Activated CD4-positive, alpha-beta T cell treated with anti-CD3 and anti-CD28 coated beads, Interleukin-2, amount 50 U/mL, for 4 hours (primary cell): ENCODE measurements around the gene HNRNPD.
"Not testable (repeated sequence)": the region's sequence is repeated elsewhere in the genome, so short reads cannot be mapped to it uniquely, and the experiment has no call there.

Experiments used
- DNase-seq, 2 experiments: peaks; one replicate each; pipeline ENCODE4 v3.0.0-alpha.2; 2020

HNRNPD gene, protein sequence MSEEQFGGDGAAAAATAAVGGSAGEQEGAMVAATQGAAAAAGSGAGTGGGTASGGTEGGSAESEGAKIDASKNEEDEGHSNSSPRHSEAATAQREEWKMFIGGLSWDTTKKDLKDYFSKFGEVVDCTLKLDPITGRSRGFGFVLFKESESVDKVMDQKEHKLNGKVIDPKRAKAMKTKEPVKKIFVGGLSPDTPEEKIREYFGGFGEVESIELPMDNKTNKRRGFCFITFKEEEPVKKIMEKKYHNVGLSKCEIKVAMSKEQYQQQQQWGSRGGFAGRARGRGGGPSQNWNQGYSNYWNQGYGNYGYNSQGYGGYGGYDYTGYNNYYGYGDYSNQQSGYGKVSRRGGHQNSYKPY

DNA sequence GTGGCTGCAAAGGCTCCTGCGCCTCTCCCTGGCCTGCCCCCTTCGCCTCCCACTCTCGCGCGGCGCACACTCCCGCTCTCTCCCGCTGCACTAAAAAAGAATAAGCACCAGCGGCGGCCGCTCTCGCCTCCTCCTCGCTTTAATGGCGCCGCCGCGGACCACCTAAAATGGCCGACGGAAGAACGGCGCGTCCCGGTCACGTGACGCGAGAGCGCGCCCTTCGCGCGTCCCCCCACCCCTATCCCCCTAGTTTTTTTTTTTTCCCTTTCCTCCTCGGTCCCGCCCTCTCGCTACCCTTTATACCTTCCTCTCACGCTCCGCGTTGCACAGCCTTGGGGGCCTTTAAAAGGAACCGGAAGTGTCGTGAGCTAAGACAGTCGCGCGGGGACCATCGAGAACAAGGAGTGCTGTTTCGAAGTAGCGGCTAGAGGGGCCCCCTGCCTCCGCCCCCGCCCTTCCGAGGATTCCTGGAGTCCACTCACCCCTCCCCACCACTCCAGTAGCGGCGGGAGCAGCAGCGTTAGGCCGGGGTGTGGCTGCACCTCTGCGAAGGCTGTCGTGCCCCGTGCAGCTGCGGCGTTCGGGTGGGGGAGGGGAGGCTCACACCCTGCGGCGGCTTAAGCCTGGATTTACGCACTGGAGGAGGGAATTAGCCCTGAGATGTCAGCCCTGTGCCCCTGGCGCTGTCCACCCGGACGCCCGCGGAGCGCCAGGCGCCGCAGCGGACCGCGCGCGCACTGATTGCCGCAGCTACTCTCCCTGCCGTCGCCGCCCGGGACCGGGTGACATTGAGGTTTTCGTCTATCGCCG, at the start of gene HNRNPD:
Gene HNRNPD, minus strand, starts transcription at position 176 of the 810 bp plus-strand sequence. CDS start 313 bp downstream, outside the sequence.
- peak; percentile 84 to 87 for DNase-seq

DNA sequence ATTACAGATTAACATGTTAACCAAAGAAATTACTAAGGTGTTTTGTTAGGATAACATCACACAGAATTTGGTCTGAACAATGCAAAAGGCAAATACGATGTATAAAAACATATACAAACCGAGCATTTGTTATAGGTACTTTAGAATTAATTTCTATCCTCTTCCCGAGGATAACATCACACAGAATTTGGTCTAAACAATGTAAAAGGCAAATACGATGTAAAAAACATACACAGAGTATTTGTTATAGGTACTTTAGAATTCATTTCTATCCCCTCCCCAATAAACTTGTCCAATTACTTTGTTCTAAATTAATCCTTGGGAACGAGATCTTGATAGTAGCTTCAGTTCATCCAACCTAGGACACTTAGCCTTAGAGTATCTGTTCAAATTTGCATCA, 48.8 kb upstream of the HNRNPD start:
- DNase-seq = no peak

DNA sequence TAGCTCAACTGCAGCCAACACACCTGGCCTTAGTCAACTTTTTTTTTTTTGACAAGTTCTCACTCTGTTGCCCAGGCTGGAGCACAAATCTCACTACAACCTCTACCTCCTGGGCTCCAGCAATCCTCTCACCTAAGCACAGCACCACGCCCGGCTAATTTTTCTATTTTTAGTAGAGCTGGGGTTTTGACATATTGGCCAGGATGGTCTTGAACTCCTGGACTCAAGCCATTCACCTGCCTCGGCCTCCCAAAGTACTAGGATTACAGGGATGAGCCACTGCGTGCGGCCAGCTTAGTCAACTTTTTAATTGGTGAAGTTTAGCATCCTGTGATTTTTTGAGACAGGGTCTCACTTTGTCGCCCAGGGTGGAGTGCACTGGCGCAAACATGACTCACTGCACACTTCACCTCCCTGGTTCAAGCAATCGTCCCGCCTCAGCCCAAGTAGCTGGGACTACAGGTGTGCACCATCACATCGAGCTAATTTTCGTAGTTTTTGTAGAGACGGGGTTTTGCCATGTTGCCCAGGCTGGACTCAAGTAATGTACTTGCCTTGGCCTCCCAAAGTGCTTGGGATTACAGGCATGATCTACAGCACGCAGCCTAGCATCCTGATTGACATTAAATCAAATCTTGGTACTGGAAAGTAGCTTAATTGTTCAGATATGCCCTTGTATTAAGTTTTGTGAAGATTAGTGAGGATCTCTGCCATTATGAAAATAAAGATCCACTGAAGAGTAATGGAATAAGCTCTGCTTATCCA, 48.2 kb upstream of the HNRNPD start:
- DNase-seq = no peak

DNA sequence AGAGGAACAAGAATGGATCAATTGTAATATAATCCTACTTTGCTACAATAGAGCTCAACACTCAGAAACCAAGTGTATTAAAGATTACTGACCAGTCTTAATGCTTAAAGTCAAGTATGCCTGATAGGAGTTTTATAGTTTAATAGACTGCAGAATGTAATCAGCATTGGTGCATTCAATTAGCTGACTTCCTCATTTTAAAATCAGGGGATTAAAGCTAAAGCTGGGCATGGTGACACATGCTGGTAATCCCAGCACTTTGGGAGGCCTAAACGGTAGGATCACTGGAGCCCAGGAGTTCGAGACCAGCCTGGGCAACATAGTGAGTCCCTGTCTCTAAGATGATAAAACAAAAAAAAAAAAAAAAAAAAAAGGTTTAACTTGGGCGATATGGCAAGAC, 45.7 kb upstream of the HNRNPD start:
- no peak for DNase-seq

DNA sequence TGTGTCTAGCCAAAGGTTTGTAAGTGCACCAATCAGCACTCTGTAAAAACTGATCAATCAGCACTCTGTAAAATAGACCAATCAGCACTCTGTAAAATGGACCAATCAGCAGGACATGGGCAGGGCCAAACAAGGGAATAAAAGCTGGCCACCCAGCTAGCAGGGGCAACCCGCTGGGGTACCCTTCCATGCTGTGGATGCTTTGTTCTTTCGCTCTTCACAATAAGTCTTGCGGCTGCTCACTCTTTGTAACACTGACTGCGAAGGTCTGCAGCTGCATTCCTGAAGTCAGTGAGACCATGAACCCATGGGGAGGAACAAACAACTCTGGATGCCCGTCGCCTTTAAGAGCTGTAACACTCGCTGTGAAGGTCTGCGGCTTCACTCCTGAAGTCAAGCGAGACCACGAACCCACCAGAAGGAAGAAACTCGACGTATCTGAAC, 42.2 kb upstream of the HNRNPD start:
- DNase-seq = no peak

DNA sequence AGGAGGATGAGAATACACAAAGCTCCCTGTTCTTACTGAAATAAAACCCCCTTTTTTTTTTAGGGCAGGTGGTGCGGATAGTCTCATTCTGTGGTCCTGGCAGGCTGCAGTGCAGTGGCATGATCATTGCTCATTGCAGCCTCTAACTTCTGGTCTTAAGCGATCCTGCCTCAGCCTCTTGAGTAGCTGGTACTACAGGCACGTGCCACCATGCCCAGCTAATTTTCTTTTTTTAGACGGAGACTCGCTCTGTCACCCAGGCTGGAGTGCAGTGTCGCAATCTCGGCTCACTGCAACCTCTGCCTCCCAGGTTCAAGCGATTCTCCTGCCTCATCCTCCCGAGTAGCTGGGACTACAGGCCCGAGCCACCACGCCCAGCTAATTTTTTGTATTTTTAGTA, 41.3 kb upstream of the HNRNPD start:
- not testable (repeated sequence) for DNase-seq

DNA sequence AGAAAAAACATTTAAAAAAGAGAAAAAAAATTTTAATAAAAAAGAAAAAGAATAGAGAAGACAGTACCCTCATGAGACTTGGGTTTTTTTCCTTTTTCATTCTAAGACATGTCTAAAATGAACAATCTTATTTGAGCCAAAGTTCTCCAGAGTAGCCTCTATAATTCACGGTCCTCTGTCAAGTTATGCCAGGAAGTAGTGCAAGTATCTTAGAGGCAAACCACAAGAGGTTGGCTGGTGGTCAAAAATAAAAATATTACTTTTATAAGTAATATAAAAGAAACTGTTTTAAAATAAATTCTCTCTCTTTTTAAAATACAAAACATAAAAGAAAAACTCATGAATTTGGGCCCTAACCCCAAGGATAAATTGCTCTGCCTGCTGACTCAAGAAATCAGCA, 29.9 kb upstream of the HNRNPD start:
- DNase-seq = no peak

DNA sequence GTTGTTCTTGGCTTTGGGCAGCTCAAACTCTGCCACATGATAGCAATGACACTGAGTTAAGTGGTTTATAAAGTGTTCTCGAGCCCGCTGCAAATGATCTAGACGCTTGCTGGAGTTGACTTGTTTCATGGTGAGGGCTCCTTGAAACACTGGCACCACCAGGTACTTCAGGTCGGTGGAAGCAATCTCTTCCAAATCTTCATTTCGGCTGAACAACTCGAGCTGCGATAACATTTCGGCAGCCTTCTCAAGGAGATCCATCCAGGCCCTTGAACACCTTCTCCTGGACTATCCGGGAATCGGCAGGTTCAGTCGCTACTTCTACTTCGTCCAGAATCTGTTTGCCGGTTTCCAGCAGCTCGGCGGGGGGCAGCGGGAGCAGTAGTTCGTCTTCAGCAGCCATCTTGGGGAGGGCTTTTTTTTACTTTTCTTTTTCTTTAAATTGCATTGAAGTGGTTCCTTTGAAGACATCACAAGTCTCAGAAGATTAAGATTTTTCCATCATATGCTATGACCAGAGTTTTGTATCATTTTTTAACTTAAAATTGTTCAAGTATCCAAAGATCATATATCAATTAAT, 28.5 kb upstream of the HNRNPD start:
- no peak for DNase-seq

DNA sequence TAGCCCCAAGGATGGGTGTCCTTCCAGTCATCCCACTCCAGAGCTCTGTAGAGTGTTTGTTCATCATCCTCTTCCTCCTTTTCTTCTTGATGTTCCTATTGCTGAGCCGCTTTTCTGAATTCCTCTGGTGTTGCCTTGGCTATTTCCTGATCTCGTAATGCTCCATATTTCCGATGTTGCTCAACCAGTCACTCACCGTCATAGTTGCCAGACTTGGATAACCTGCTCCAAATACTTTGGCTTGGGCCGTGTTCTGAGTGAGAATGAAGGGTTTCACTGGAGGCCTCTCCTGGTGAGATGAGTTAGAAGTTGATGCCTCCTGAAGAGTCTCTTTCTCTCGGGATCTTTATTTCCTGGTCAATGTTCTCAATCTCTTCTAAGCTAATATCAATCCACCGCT, 27.8 kb upstream of the HNRNPD start:
- DNase-seq = no peak

DNA sequence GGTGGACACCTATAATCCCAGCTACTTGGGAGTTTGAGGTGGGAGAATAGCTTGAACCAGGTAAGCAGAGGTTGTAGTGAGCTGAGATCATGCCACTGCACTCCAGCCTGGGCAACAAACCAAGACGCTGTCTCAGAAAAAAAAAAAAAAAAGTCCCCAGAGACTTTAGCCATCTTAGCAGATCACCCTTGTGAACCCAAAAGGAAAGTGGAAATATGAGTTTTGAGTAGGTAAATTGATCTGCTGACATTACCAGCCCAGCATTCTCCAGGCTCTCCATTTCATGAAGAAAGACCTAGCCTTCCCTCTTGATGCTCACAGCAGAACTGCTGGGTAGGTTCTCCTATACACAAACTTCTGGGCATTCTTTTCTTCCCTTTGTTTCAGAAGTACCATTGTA, 24.5 kb upstream of the HNRNPD start:
- no peak for DNase-seq

DNA sequence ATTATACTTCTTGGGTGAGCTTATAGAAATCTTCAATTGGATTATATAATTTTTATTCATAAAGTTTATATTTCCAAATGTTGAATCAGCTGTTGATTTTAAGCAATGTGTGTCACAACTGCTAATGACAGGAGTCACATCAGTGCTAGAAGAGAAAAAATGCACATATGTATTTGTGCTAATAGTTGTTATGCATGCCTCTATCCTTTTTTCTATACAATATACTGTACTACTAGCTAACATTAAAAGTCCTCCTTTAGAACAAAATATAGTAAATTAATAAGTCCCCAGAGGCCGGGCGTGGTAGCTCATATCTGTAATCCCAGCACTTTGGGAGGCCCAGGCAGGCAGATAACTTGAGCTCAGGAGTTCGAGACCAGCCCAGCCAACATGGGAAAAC, 23.7 kb upstream of the HNRNPD start:
- DNase-seq = no peak

DNA sequence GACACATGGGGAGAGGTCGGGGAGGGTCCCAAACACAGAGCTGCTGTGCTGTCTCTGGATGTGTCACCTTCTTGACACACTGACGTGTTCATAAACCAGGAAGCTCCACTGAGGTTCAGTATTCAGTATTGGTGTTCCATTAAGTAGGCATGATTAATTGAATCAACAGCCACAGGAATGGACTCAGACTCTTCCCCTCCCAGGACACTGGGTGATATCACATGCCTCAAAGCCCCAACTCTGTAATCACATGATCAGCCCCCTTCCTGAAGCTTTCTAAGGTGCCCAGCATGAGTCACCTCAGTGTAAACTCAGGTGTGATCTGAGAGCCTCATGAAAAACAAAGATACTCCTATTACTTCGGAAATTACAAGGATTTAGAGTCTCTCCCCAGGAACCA, 21.1 kb upstream of the HNRNPD start:
- DNase-seq = no peak

DNA sequence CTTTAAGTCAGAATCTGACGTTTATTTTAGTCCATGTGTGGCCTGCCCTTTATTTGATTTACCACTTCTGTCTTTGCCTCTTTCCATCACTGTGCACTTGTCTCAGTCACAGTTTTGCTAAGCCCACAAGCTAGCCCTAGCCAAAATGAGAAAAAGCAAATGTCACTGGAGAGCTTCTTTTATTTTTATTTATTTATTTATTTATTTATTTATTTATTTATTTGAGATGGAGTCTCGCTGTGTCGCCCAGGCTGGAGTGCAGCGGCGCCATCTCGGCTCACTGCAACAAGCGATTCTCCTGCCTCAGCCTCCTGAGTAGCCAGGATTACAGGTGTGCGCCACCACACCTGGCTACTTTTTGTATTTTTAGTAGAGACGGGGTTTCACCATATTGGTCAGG, 16.3 kb upstream of the HNRNPD start:
- DNase-seq = not testable (repeated sequence)

DNA sequence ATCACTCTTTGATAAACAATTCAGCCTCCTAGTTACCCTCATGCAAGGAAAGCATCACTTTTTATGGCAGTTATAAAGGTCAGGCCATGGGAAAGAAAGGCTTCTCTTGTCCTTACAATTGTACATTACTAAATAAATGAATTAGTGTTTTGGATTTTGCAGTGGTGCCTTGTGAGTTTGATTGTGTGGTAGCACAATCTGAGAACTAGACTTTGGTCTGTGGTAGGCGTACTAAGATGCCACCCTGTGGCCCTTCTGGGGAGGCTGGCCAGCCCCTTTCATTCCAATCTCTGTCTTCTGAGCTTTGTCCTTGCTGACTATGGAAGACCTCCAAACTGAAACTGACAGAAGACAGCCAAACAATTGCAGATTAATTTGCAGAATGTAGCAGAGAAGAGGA, 14.6 kb upstream of the HNRNPD start:
- no peak for DNase-seq

DNA sequence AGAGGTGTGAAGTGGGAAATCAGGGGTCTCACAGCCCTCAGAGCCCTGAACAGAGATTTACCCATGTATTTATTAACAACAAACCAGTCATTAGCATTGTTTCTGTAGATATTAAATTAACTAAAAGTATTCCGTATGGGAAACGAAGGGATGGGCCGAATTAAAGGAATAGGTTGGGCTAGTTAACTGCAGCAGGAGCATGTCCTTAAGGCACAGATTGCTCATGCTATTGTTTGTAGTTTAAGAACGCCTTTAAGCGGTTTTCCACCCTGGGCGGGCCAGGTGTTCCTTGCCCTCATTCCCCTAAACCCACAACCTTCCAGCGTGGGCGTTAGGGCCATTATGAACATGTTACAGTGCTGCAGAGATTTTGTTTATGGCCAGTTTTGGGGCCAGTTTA, 12.5 kb upstream of the HNRNPD start:
- DNase-seq = not testable (repeated sequence)

DNA sequence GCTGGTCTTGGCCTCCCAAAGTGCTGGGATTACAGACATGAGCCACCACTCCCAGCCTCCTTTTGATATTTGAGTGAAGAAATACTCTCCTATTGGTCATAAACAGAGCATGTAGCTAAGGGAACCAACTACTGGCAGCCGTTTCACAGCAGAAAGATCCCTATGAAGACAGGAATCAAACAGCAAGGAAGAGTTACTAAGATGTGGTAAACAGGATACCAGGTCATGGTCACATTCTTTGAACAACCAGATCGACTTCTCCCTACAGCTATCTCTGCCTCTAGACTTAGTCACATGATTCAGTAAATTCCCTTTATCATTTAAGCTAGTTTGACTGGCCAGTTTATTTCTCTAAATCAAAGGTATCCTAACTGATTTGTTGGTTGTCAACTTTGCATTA, 9.0 kb upstream of the HNRNPD start:
- DNase-seq = no peak

DNA sequence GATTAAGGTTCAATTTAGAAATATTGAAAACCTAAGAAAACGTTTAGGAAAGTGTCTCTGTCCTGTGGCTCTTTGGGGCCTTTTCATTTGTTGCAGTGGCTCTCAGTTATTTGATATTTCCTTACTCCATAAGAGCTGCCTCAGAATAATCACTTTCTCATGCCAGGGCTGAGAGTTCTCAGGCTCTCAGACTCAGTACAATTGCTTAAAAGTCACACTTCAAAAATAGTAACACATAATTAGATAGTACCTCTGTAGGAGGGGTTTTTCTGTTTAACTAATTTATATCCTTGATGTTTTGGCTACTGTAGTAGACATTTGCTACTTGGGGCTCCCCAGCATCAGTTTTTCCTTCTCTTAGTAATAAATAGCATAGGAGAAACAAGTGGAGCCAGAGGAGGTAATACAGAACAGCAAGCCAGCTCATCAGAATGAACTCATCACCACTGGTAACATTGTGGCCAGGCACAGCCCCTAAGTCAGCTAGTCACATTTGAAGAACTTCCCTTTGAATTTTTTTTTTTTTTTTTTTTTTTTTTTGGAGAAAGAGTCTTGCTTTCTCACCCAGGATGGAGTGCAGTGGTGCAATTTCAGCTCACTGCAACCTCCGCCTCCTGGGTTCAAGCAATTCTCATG, 8.0 kb upstream of the HNRNPD start:
- no peak for DNase-seq

DNA sequence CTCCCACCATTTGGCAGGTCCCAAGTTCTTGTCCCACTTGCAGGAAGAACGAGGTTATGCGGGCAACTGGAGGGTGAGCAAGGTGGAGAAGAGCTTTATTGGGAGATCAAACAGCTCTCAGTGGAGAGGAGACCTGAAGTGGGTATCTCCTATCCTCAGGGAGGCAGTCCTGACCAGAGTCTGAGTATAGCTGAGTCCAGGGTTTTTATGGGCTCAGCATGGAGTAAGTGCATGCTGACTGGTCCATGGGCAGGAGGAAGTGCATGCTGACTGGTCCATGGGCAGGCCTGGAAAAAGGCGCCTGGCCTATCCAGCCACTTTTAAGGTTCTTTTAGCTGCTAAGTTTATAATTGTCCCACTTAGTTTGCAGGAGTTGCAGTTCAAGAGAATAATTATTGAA, 7.4 kb upstream of the HNRNPD start:
- DNase-seq = no peak

DNA sequence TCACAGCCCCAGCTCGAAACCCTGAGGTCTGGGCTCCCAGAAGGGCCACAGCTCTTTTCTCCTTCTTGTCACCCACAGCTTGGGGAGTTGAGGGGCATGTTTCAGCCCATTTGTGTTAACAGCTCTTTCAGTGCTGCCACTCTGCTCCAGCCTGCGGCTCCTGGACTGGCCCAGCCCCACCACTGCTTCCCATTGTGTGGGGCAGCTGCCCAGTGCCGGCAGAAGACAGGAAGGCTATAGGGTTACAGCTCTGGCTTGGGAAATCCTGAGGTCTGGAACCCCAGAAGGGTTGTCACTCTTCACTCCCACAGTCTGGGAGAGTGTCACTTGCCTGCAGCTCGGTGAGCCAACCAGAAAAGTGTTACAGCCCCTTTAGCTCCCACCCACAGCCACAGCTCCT, 7.0 kb upstream of the HNRNPD start:
- DNase-seq = no peak

DNA sequence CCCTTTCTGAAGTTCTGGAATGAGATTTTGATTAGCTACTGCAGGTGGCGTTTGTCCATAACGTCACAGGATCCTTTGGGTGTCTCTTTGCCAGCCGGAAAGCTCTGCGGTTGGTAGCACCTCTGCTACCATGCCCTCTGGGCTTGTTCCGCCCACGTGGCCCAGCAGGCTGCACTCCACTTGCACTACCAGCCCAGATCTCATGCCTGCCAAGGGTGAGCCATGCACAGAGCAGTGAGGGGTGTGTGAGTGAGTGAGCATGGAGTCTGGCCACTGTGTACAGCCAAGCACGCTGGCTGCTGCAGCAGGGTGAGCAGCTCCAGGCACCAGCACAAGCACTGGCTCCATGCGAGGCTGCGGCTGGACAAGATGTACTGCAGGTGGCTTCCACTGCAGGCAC, 6.6 kb upstream of the HNRNPD start:
- DNase-seq = no peak

DNA sequence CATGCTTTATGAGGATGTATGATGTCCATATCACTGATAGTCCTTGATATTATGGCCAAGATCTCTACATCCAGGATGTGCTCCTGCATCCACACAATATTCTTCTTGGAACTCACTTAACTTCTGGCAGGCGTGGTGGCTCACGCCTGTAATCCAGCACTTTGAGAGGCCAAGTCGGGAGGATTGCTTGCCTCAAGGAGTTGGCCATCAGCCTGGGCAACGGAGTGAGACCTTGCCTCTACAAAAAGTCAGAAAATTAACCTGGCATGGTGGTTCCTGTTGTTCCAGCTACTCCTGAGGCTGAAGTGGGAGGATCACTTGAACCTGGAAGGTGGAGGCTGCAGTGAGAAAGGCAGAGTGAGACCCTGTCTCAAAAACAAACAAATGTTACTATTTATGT, 2.3 kb upstream of the HNRNPD start:
- no peak for DNase-seq

DNA sequence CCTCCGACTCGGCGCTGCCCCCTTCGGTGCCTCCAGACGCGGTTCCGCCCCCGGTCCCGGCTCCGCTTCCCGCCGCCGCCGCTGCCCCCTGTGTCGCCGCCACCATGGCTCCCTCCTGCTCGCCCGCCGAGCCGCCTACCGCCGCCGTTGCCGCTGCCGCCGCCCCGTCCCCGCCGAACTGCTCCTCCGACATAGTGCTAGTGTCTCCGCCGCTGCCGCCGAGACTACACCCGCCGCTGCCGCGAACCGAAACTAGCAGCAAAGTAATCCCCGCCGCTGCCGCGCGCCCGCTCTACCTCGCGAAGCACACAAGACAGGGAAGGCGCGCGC, 340 bp downstream of the HNRNPD start:
- DNase-seq = no peak
